AG04450 (cell line): ENCODE results near the gene GLTP. TPM values are rescaled to one million over a fixed set of nuclear protein-coding genes. Genes with fewer than 3 reads are reported as not detected.
A peak's percentile ranks its signal among the peaks of the same experiment; 100 is the strongest.
"Not testable (repeated sequence)": the region's sequence is repeated elsewhere in the genome, so short reads cannot be mapped to it uniquely, and the experiment has no call there.

Experiments used
- CTCF ChIA-PET: fragments of 300-600, 350-600 bp; formaldehyde crosslinking; extraction: SDS; loops from one replicate; lab custom pipeline; 2022; ENCODE audit warnings: antibody characterized with exemption, inconsistent platforms; lab: Charles Lee
- POLR2A ChIA-PET: fragments of 350-600 bp; formaldehyde crosslinking; extraction: SDS; loops from one replicate; lab custom pipeline; 2021; ENCODE audit warnings: antibody characterized with exemption, inconsistent platforms; lab: Yijun Ruan, JAX
- DNase-seq: peaks from one replicate; pipeline ENCODE4 v3.0.0-alpha.2; 2011; ENCODE audit warnings: low read depth, low spot score
- H3K27ac ChIP-seq: one replicate; pipeline ENCODE4 v1.5.1; 2012; ENCODE audit warnings: low read depth, low read length, control low read depth
- H3K27me3 ChIP-seq: one replicate; pipeline ENCODE4 v1.6.0; 2012; ENCODE audit warnings: low read length; ENCODE audit not compliant: control insufficient read depth, insufficient read depth
- H3K4me3 ChIP-seq: 2 replicates; pipeline ENCODE4 v1.5.1; 2011; ENCODE audit warnings: mild to moderate bottlenecking, low read depth, low read length, control low read depth
- H3K9me3 ChIP-seq: 2 replicates; pipeline ENCODE4 v1.5.1; 2012; ENCODE audit warnings: low read length; ENCODE audit not compliant: control insufficient read depth, insufficient read depth
- polyA plus RNA-seq: library from polyadenylated mRNA; depleted of rRNA; stranded (reverse); fragments of >200 nt; gene quantifications from 2 replicates; pipeline ENCODE4 v1.2.3, GENCODE V29; 2011
- TF ChIP-seq, protein P1 (sequence below): IDR thresholded peaks from 2 replicates; pipeline ENCODE4 v1.5.1; 2011; ENCODE audit warnings: low read depth, low read length, control low read depth, inconsistent platforms

Gene GLTP
- polyA plus RNA-seq, 1 experiment = 30.3 TPM

DNA sequence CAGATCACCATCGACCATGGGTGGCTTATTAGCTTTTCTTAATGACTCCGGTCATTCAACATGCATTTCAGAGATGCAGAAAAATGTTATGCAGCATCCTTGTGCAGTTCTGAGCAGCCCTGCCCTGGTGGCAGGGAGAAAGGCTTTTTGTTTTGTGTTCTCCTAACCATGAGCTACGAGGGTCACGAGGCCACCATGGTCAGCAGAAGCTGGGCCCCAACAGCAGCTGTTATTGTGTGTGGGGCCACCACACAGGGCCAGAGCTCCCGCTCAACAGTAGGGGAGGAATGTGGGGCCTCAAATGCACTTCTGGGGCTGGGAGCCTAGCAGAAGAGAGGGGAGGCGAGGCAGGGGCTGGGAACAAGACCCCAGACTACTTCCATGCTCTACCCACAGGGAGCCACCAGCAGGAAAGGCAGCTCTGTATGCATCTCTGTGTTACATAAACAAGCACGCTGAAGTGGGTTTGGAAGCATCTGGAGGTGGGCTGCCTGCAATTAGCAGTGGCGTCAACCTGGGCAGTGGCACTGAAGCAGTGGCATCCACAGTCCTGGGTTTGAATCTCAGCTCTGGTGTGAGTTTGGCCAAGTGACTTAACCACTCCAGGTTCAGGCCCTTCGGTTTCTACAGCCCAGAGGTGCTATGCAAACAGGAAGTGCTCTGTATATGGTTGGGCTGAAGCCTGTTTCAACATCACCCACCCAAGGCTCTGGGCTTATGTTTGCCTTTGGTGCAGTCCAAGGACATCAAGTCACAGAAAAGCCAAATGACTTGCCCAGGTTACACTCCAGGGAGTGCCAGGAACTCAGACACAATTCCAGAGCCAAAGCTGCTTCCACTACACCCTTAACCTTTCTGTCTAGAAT is 16.3 kb downstream of the GLTP start:
- POLR2A ChIA-PET = interaction anchor here (0.5 kb wide), 1 partner anchor 567 kb away, joined by 3 read pairs; no protein-coding TSS in a partner anchor
- TF ChIP-seq, protein P1, sequence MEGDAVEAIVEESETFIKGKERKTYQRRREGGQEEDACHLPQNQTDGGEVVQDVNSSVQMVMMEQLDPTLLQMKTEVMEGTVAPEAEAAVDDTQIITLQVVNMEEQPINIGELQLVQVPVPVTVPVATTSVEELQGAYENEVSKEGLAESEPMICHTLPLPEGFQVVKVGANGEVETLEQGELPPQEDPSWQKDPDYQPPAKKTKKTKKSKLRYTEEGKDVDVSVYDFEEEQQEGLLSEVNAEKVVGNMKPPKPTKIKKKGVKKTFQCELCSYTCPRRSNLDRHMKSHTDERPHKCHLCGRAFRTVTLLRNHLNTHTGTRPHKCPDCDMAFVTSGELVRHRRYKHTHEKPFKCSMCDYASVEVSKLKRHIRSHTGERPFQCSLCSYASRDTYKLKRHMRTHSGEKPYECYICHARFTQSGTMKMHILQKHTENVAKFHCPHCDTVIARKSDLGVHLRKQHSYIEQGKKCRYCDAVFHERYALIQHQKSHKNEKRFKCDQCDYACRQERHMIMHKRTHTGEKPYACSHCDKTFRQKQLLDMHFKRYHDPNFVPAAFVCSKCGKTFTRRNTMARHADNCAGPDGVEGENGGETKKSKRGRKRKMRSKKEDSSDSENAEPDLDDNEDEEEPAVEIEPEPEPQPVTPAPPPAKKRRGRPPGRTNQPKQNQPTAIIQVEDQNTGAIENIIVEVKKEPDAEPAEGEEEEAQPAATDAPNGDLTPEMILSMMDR = no peak
- Histone ChIP-seq H3K9me3 (no peaks in the 10 kb centered on the region), H3K4me3 (no peak overlapping the region), H3K27ac (no peak overlapping the region), H3K27me3 (no peaks in the 10 kb centered on the region)
- CTCF ChIA-PET = interaction anchor here (1.8 to 5.5 kb wide), 3 partner anchors 11 to 58 kb away, joined by 8 to 39 read pairs (median 27); no protein-coding TSS in a partner anchor
- no peak for DNase-seq

- POLR2A ChIA-PET, H3K4me3 ChIP-seq, H3K27me3 ChIP-seq, DNase-seq, H3K9me3 ChIP-seq, H3K27ac ChIP-seq: not testable (repeated sequence)
- CTCF ChIA-PET = interaction anchor here (1.8 to 5.5 kb wide), 3 partner anchors 10 to 57 kb away, joined by 8 to 39 read pairs (median 27); no protein-coding TSS in a partner anchor
Observed at GRCh38 chr12:109862491-109862890, 17.9 kb downstream of the GLTP start.

GRCh38 chr12:109861689-109862314 is 18.5 kb downstream of the GLTP start:
- TF ChIP-seq, protein P1 = no peak
- H3K27ac ChIP-seq = no peak overlapping the region
- no peaks in the 10 kb centered on the region for H3K9me3 ChIP-seq
- ChIA-PET CTCF (interaction anchor here (1.3 to 5.5 kb wide), 2 partner anchors 9 to 10 kb away, joined by 5 to 39 read pairs; no protein-coding TSS in a partner anchor), POLR2A (no interaction called here)
- DNase-seq = no peak
- no peaks in the 10 kb centered on the region for H3K27me3 ChIP-seq
- no peak overlapping the region for H3K4me3 ChIP-seq

GRCh38 chr12:109860977-109861376 is 19.4 kb downstream of the GLTP start:
- TF ChIP-seq, protein P1 = no peak

GRCh38 chr12:109858764-109859163 is 21.6 kb downstream of the GLTP start:
- peak overlapping the region; percentile 21 for H3K27ac ChIP-seq
- ChIA-PET POLR2A (no interaction called here), CTCF (interaction anchor here (0.5 to 3.3 kb wide), 4 partner anchors 12 to 53 kb away, joined by 3 to 43 read pairs (median 7); no protein-coding TSS in a partner anchor)
- no peaks in the 10 kb centered on the region for H3K27me3 ChIP-seq
- no peak overlapping the region for H3K4me3 ChIP-seq
- no peaks in the 10 kb centered on the region for H3K9me3 ChIP-seq
- DNase-seq = no peak
- TF ChIP-seq, protein P1 = no peak

More at GRCh38 chr12:109860977-109861376, 19.4 kb downstream of the GLTP start:
- Histone ChIP-seq H3K27ac (no peak overlapping the region), H3K27me3 (no peaks in the 10 kb centered on the region), H3K9me3 (no peaks in the 10 kb centered on the region), H3K4me3 (no peak overlapping the region)
- ChIA-PET POLR2A (no interaction called here), CTCF (interaction anchor here (1.0 to 1.9 kb wide), 3 partner anchors 9 to 55 kb away, joined by 5 to 10 read pairs (median 6); no protein-coding TSS in a partner anchor)
- DNase-seq = no peak
